Effector CD8-positive, alpha-beta T cell (primary cell): ENCODE data around the gene PDZD2.

Source experiments
- DNase-seq: peaks from one replicate; lab custom pipeline; 2025; lab: John Stamatoyannopoulos, UW

PDZD2 gene

DNA sequence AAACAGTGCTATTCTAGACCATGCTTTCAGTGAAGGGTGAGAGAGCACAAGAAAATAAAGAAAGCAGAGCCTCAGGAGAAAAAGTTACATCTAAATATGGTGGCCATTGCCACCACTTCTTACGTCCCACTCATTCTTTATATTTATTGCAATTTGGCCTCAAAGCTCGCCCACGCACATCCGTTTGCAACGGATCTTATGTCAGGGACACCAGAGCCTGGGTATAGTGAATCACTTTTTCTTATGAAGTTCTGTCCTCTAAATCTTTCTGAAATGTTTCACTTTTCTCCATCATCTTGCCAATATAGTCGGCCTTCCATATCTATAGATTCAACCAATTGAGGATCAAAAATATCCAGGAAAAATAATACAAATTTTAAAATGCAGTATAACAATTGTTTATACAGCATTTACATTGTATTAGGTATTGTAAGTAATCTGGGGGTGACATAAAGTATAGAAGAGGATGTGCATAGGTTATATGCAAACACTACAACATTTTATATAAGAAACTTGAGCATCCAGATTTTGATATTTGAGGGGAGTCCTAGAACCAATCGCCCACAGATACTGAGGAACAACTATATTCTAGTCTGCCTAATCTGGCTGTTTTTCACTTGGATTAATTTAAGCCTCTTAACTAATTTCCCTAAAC lies 500.0 kb downstream of the PDZD2 start:
- no peak for DNase-seq

DNA sequence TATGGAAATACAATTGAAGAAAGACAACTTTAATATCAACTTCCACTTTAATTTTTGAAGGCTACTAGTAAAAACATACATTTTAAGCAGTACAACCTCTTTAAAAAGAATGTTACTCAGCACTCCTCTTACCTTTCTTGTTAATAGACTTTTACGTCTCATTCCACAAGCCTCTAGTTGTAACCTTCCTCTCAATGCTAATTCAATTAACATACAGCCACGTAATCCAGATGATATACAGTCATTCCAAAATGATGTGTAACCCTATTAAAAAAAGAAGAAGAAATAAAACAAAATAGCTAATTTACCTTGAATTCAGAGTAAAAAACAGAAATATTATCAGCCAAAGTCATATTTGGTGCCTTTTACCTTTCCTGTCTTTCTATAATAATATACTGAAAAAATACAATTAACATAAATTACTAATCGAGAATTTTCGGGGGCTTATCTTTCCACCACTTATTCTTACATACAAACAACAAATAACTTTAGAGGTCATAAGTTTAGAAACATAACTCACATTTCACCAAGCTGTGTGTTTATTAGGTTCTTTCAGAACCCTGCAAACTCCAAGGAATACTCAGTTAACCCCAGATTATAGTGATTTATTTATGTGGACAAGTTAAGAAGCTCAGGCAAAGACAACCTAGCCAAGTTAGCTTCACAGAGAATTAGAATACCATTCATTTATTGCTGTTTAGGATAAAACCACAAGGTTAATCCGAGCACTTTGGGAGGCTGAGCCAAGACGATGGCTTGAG lies 504.9 kb downstream of the PDZD2 start:
- DNase-seq = no peak

DNA sequence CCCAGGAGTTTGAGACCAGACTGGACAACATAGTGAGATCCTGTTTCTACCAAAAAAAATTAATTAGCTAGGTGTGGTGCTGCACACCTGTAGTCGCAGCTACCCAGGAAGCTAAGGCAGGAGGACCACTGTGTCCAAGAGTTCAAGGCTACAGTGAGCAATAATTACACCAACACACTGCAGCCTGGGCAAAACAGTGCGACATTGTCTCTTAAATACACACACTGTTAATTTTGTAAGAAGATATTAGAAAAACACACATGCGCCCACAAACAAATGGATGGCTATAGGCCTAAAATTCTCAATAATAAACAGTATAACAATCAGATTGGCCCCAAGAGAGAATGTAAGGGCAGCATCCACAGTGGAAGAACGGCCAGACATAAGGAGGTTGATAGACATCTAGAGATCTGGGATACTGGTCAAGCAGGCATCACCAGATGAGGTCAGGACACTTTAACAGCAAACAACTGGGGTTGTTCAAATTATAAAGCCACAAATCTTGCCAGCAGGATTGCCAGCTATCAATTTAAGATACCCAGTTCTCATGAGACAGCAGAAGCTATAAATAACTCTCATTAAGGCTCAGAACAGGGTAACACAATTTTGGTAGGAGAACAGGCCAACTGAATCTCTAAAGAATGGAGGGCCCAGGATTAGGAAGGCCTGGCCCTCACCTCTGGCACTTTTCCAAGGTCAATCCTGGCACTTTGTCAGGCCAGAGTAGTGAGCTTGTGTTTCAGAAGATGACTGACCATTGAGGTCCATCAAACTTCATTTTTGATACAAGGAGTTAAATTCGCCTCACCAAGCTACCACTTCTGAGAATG lies 505.7 kb downstream of the PDZD2 start:
- DNase-seq = no peak

DNA sequence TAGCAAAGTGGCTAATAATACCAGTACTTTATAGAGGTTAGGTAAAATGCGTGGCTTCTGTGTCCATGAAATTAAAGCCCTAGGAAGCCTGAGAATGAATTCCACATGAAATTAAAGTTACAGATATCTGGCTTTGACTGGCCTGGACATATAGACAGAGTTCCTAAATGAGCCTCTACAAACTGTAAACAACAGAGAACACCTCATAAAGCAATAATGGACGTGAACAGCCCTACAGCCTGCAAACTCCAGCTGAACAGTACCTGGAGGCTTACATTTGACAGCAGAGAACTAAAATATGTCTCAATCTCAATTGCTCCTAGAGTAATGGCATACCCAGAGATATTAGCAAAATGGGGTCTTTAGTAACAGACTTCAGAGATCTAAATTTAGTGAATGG lies 506.4 kb downstream of the PDZD2 start:
- DNase-seq = no peak

DNA sequence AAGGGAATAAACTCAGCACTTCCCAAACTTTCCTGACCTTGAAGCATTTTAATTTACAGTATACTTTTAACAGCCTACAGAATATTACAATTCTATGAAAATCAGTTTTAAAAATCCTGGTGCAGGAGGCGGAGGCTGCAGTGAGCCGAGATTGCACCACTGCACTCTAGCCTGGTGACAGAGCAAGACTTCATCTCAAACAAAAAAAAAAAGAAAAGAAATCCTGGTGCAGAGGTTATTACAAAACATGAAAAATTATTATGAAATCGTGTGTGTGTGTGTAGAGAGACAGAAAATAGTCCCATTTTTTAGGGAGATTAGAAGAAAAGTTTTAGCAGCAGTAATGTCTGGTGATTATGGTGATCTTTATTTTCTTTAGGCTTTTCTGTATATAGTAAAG lies 508.3 kb downstream of the PDZD2 start:
- no peak for DNase-seq

DNA sequence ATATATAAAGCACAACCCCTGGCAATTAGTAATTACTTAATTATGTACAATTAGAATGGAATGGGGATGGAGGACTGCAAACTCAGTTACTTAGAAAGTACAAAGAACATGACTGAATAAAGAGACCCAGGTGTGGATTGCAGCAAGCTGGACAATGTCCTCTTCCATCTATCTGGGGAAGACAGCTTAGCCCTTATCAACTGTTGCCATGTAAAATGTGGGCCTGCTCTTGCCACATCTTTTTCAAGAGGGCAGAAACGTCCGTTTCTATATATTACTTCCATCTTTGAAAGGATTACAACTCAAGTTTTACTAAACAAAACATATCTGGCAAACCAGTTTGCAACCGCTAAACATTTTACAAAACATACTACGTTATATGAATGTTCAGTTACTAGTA lies 509.0 kb downstream of the PDZD2 start:
- DNase-seq = no peak

DNA sequence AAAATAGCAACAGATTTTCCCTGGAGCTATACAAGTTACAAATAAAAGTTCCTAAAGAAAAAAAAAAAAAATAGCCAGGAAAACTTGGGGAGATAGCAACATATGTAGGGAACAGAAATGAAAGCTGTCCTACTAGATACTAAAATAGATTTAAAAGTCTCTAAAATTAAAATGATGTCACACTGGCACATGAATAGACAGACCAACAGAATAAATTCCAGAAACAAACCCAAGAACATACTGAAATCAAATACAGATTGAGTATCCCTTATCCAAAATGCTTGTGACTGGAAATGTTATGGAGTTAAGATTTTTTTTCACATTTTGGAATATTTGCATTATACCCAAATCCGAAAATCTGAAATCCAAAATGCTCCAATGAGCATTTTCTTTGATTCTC lies 511.4 kb downstream of the PDZD2 start:
- no peak for DNase-seq

DNA sequence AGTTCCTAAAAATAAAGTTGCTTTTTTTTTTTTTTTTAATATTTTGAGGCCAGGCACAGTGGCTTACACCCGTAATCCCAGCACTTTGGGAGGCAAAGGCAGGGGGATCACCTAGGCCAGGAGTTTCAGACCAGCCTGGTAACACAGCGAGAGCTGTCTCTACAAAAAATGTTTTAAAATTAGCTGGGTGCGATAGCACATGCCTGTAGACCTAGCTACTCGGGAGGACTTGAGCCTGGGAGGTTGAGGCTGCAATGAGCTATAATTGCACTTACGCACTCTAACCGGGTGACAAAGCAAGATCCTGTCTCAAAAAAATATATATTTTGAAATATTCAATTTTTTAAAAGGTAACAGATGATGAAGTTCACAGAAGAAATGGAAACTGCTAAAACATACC lies 512.3 kb downstream of the PDZD2 start:
- no peak for DNase-seq

DNA sequence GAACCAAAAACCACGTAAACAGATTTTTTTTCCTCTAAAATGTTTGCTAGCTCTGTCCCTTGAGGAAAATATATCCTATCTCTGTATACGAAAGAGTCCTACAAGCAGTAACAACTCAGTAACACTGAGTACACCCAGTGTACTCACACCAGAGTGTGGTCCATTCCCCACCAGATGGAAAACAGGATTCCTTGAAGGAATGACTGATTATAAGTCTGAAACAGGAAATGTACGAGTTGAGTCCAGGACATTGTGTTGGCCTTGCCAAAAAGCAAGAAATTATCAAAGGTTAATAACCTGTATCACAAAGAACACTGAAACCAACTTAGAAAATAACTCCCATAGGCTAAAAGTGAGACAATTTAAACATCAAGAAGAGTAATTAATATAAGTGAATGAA lies 514.8 kb downstream of the PDZD2 start:
- DNase-seq = no peak

DNA sequence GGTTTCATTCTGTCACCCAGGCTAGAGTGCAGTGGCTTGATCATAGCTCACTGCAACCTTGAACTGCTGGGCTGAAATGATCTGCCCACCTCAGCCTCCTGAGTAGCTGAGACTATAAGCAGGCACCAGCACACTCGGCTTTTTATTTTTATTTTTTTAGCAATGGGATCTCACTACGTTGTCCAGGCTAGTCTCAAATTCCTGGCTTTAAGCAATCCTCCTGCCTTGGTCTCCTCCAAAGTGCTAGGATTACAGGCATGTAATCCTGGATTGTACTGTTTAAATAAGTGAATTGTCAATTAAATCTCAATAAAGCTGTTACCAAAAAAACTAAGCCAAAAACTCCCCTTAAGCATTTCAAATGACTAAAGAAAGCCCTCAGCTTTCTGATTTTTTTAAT lies 516.3 kb downstream of the PDZD2 start:
- no peak for DNase-seq

DNA sequence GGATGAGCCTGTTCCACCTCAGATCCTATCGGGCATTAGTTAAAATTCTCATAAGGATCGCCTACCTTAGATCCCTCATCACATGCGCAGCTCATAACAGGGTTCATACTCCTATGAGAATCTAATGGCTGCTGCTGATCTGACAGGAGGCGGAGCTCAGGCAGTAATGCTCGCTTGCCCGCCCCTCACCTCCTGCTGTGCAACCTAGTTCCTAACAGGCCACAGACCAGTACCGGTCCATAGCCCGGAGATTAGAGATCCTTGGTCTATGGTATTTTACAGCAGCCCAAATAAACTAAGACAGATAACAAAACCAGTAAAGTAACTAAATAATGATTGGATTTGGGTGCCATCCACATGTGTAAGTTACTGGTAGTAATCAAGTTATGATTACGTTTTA lies 517.7 kb downstream of the PDZD2 start:
- no peak for DNase-seq

DNA sequence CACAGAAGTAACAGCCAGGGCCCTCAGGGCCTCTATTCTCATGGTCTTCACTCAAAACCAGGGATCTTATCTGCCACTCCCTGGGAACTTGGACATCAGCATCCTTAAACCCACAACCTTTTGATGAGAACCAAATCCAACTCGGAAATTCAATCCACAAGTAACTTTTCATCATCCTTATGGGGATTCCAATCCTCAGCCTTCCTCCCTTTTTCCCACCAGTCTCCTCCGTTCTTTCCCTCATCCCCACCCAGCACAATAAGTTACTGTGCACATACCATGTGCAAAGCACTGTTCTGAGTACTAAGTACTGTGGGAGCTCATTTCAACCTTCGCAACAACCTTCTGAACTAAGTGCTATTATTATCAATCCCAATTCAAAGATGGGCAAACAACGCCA lies 518.1 kb downstream of the PDZD2 start:
- no peak for DNase-seq

DNA sequence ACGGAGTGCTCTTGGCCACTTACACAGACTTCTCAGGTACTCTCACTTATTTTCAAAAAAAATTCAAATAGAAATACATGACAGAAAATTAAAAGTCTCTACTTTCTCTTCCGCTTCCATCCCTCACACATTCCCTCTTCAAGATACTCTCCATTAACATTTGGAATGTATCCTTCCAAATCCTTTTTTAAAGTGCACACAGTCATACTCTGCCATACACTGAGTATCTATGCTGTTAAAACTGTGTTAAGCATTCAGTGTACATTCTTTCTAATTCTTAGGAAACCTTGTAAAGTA lies 519.7 kb downstream of the PDZD2 start:
- no peak for DNase-seq

DNA sequence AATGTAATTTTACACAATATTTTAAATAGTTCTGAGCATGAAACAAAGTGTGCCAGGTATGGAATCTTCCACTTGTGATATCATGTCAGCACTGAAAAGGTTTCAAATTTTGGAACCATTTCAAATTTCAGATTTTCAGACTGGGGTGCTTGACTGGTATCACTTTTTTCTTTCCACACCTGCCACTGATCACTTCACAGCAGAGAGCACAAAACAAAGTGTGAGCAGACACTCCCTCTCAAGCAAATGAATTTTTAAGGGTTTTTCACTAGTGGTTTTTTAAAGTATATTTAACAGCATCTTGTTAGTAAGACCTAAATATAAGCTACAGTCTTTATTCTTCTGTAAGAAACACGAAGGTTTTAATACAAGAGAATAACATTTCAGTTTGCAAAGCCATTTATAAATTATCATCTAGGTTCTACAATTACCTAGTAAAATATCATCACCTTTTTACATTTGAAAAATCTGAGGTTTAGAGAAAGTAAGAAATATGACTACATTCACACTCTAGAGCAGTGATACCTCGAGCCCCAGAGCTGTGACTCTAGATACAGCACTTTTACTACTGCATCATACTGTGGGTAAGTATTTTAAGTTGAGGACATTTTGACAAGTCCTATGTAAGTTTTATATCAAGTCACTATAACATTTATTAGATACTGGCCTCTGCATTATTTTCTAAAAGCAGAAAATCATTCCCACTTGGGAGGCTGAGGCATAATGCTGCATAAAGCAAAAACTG lies 520.6 kb downstream of the PDZD2 start:
- no peak for DNase-seq

DNA sequence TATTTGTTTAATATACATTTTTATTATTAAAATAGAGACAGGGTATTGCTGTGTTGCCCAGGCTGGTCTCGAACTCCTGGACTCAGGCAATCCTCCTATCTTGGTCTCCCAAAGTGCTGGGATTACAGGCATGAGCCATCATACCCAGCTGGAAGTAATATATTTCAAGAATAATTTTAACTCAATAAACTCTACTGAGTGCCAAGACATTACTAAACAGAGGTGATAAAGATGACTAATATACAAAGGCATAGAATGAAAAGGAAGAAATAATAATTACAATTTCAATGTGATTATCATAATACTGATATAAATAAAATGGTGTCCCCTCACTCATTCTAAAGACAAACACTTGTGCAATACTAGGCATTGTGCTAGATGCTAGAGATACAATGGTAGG lies 521.3 kb downstream of the PDZD2 start:
- no peak for DNase-seq
